Measurements from ENCODE around the gene RTKN.

The RTKN gene

DNA sequence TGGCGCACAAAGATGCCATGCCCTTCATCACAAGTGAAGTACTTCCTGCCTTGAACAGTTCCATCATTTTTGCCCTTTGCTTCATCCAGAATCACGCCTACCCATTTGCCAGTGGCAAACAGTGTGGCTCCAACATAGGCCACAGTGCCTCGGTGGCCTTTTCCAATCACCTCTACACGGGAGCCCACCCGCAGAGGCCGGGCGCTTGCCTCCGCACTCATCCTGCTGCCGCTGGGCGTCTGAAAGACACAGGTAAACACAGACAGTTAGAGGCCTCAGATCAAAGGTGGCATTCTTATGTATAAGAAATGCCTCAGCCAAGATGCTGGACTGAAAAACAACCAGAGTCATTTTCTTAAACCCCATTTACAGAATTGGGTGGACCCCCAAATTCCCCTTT is 63.7 kb downstream of the RTKN start:
- TF ChIP-seq, protein P1, sequence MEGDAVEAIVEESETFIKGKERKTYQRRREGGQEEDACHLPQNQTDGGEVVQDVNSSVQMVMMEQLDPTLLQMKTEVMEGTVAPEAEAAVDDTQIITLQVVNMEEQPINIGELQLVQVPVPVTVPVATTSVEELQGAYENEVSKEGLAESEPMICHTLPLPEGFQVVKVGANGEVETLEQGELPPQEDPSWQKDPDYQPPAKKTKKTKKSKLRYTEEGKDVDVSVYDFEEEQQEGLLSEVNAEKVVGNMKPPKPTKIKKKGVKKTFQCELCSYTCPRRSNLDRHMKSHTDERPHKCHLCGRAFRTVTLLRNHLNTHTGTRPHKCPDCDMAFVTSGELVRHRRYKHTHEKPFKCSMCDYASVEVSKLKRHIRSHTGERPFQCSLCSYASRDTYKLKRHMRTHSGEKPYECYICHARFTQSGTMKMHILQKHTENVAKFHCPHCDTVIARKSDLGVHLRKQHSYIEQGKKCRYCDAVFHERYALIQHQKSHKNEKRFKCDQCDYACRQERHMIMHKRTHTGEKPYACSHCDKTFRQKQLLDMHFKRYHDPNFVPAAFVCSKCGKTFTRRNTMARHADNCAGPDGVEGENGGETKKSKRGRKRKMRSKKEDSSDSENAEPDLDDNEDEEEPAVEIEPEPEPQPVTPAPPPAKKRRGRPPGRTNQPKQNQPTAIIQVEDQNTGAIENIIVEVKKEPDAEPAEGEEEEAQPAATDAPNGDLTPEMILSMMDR (IDR thresholded peaks at IDR 0.05; ENCODE audit: low read depth, low read length), result no peak
- no peak for DNase-seq (ENCODE audit: low read depth, low spot score)
- in situ Hi-C loops (cut with HindIII; ENCODE audit: low sequenced_read_pairs), result no loop called here
- H3K4me3 ChIP-seq (ENCODE audit: low read depth, low read length), result no peak overlapping the region

DNA sequence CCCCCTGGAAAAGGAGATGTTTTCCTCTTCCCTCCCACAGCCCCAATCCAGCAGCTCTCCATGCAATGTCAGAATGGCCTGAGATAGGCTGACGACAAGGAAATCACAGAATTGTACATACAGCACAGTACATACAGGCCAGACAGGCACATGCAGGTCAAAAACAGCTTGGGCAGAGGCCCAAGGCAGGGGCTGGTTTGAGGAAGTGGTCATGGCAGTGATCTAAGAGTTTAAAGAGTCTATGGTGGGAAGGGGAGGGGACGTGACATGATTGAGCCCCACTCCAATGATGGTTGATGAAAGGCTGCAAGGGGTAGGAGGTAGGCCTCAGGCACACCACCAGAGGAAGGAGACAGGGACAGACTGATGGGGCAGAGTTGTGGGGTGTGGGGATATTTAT is 65.9 kb downstream of the RTKN start:
- H3K4me3 ChIP-seq (ENCODE audit: low read depth, low read length), result no peak overlapping the region
- DNase-seq (ENCODE audit: low read depth, low spot score), result no peak
- in situ Hi-C loops (cut with HindIII; ENCODE audit: low sequenced_read_pairs), result no loop called here
- TF ChIP-seq, protein P1 (IDR thresholded peaks at IDR 0.05; ENCODE audit: low read depth, low read length), result no peak

Measured in astrocyte of the spinal cord (primary cell).